LNCAP (cell line): ENCODE data around the gene HAGHL.

Experiments used
- CTCF ChIP-seq: fragments of 450-650 bp; IDR thresholded peaks from 2 replicates; pipeline ENCODE4 v1.5.1; 2017; ENCODE audit warnings: mild to moderate bottlenecking

The HAGHL gene

DNA sequence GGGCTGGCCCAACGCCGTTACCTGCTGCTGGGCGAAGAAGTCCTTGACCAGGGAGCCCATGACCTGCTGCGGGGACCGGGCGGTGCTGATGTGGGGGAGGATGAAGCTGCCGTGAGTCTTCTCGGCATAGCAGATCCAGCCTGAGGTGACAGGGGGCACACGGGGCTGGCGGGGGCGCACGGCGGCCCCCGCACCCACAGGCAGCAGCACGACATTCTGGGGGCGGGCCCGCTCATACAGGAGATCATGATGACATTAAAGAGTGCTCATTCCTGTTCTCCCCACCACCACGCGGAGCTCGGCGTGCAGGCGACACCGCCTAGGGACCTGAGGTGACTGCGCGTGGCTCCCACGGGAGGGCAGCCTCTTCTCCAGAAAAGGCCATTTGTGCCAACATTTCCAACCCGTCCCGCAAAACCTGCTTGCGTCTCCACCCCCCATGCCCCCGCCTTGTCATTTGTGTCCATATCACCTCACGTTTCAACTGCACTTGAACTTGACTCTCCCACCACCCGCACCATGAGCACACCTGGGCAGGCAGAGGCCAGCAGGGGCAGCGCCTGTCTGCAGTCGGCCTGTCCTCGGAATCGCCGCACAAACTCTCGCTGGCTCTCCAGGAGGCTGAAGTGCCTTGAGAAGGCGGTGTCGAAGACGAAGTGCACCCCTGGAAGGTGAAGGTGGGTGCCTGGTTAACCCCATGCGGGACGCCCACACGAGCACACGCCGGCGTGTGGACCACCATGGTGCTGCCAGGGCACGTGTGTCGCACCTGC, 7.5 kb downstream of the HAGHL start:
- no peak for TF ChIP-seq CTCF

DNA sequence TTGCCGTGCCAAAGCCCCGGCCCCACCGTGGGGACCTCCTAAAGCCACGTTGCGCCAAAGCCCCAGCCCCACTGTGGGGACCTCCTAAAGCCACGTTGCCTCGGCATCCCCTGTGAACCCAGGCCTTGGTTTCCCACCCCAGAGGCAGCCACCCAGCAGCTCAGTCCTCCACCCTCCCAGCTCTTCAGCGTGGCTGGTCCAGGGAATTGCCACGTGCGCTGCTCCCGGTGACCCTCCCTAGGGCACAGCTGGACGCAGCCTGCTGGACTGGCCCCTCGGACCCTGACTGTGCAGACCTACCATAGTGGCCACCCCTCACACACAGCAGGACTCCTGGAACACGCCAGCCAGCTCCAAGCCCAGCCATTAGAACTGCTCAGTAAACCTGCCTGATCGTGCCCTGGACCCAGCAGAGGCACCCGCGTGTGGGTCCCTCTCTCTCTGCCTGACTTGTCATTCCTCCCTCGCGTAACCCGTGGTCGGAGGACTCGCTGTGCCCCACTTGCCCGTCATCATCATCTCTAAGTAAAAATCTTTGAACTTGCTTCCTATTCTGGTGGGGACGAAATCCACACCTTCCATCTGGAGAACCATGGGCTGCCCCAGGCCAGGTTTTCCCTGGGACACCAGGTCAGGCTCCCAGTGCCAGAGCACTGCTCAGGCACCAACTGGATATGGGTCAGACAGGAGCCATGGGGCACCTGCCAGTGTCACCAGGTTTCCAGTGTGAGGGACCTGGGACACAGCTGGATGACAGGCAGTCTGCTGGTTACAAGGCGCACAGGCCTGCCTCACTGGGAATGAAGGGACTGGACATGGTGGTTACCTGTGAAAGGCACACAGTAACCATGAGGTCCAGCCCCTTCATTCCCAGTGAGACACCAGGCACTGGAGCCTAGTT, 8.3 kb downstream of the HAGHL start:
- TF ChIP-seq CTCF = no peak

- TF ChIP-seq CTCF = no peak
Observed at GRCh38 chr16:735982-736453, 9.1 kb downstream of the HAGHL start.

DNA sequence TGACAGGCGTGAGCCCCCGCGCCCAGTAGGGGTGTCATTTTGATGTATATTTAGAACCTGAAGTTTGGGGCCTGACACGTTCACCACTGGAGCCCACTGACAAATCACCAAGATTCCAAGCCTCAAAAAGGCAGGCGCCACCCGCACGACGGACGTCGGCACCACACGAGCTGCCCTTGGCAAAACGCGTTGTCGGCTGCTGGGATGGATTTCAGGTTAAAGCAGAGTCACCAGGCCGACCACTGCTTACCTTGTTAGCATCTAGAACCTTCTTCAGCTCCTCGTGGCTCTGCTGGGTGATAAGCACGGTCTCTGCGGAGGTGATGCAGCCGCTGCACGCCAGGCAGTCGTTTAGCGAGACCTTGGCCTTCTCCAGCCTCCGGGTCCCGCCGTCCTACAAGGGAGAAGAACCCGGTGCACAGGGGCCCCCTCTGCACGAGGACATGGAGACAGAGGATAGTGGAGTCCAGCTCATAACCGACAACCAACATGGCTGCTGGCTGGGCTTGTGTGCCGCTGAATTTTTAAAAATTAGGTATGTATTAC, 10.1 kb downstream of the HAGHL start:
- no peak for TF ChIP-seq CTCF

DNA sequence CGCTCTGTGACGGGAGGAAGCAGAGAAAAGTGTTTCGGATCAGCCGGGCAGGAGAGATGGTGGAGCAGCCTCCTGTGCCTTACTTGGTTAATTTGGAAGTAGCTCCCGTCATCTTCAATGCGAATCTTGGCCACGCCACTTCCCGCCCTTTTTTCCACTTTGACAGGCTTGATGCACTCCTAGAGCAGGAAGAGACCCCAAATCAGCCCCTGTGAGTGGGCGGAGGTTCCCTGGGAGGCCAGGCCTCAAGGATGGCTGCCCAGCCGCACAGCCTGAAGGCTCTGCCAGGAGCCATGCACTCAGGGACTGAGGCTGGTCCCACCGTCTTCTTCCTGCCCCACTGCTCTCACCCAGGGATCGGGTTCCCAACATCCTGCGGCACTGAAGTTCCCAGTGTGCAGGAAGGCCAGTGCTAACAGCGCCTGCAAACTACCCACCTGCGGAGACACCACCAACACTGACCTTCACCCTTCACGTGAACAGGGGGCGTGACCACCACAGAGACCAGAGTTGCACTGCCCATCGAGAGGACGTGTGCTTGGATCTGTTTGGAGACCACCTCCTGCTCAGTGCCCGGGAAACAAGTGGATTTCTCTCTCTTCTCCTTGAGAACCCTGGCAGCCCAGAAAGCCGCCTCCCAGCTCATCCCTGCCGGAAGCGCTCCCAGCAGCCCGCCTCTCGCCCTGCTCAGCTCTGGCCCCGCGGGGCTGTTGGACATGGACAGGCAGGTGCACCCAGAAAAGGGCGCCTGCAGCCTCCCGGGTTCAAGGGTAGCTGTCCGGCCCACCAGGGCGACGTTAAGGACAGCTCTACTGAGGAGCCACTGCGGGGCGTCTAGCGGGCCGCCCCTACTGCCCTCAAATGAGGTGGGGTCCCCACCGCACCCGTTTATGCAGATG, 12.9 kb downstream of the HAGHL start:
- TF ChIP-seq CTCF = no peak

DNA sequence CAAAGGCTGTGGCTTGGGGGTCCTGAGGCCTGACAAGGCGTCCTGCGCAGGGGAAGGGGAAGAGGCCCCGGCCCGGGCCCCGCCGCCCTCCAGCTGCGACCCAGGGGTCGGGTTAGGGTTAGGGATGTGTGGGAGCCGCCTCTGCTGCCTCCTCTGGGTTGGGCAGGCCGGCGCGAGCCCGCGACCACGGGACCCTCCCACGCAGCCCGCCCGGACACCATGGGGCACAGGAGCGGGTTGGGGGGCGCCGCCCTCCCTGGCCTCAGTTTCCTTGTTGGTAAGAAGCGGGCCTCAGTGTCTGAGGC, 13.5 kb downstream of the HAGHL start:
- TF ChIP-seq CTCF = no peak
